HepG2 (cell line): ENCODE data around the gene SLC17A5. TPM values are rescaled to one million over a fixed set of nuclear protein-coding genes. Genes with fewer than 3 reads are reported as not detected.

Experiments used
- HBP1 ChIP-seq: IDR thresholded peaks from 2 replicates; pipeline ENCODE4 v1.6.1; 2016; ENCODE audit warnings: low read depth, control low read depth
- HMGXB3 ChIP-seq: sonication (generic); formaldehyde crosslinking; IDR thresholded peaks from 2 replicates; pipeline ENCODE4 v1.4.0; 2020; ENCODE audit warnings: missing genetic modification reagents, borderline replicate concordance
- IRX3 ChIP-seq: sonication (generic); formaldehyde crosslinking; IDR thresholded peaks from 2 replicates; pipeline ENCODE4 v1.8.1; 2023; ENCODE audit warnings: mild to moderate bottlenecking, low read depth, missing genetic modification reagents, borderline replicate concordance
- MED1 ChIP-seq: sonication (generic); formaldehyde crosslinking; IDR thresholded peaks from 2 replicates; pipeline ENCODE4 v1.4.0; 2020; ENCODE audit warnings: missing genetic modification reagents
- MIER2 ChIP-seq: IDR thresholded peaks from 2 replicates; pipeline ENCODE4 v1.6.1; 2016; ENCODE audit warnings: missing biosample characterization, missing genetic modification reagents
- POGK ChIP-seq: sonication (generic); formaldehyde crosslinking; conservative IDR thresholded peaks from 2 replicates; pipeline ENCODE4 v1.8.0; 2022; ENCODE audit warnings: mild to moderate bottlenecking, moderate library complexity, missing genetic modification reagents
- REXO4 ChIP-seq: sonication (generic); formaldehyde crosslinking; IDR thresholded peaks from 2 replicates; pipeline ENCODE4 v1.8.0; 2022; ENCODE audit warnings: missing genetic modification reagents, mild to moderate bottlenecking, borderline replicate concordance
- SMARCE1 ChIP-seq: fragments of 450-650 bp; IDR thresholded peaks from 2 replicates; pipeline ENCODE4 v1.6.1; 2017; ENCODE audit warnings: borderline replicate concordance
- TFDP1 ChIP-seq: IDR thresholded peaks from 2 replicates; pipeline ENCODE4 v1.6.1; 2016; ENCODE audit warnings: missing compliant biosample characterization, missing genetic modification reagents, borderline replicate concordance
- TRIM22 ChIP-seq: fragments of 450-650 bp; IDR thresholded peaks from 2 replicates; pipeline ENCODE4 v1.6.1; 2017
- ZFYVE20 ChIP-seq: sonication (generic); formaldehyde crosslinking; IDR thresholded peaks from 2 replicates; pipeline ENCODE4 v1.8.0; 2023; ENCODE audit warnings: low read depth, mild to moderate bottlenecking, moderate library complexity, missing genetic modification reagents, borderline replicate concordance
- ZNF331 ChIP-seq: sonication (generic); formaldehyde crosslinking; IDR thresholded peaks from 2 replicates; pipeline ENCODE4 v1.4.0; 2020; ENCODE audit warnings: missing genetic modification reagents
- ZNF441 ChIP-seq: sonication (generic); formaldehyde crosslinking; IDR thresholded peaks from 2 replicates; pipeline ENCODE4 v1.7.0; 2021; ENCODE audit warnings: missing genetic modification reagents, borderline replicate concordance
- ZNF724P ChIP-seq: sonication (generic); formaldehyde crosslinking; IDR thresholded peaks from 2 replicates; pipeline ENCODE4 v1.8.0; 2022; ENCODE audit warnings: missing genetic modification reagents, borderline replicate concordance
- ZNF75D ChIP-seq: sonication (generic); formaldehyde crosslinking; IDR thresholded peaks from 2 replicates; pipeline ENCODE4 v1.8.1; 2023; ENCODE audit warnings: missing genetic modification reagents, mild to moderate bottlenecking, borderline replicate concordance
- ZNF768 ChIP-seq: sonication (generic); formaldehyde crosslinking; IDR thresholded peaks from 2 replicates; pipeline ENCODE4 v1.4.0; 2020; ENCODE audit warnings: missing genetic modification reagents
- ZNF788 ChIP-seq: sonication (generic); formaldehyde crosslinking; IDR thresholded peaks from 2 replicates; pipeline ENCODE4 v1.5.0; 2020; ENCODE audit warnings: mild to moderate bottlenecking, missing genetic modification reagents, borderline replicate concordance
- polyA plus RNA-seq, 8 experiments: library from polyadenylated mRNA; depleted of rRNA in 3 of 8; stranded (reverse) in 7 of 8; unstranded in 1 of 8; fragments of >200 nt; fragmentation: Illumina TruSeq in 4 of 8; extraction: Trizol in 4 of 8; gene quantifications; 2 replicates each; pipeline versions ENCODE4 v1.2.1 to v1.2.3, GENCODE V29; 2011 to 2016; ENCODE audit warnings: low read depth in 4 of 8, missing spikeins in 1 of 8, mixed read lengths in 1 of 8; ENCODE audit not compliant: insufficient read depth in 1 of 8
- total RNA-seq, 5 experiments: library from RNA; depleted of rRNA; stranded (reverse); fragments of >200 nt; fragmentation: Illumina TruSeq; extraction: Trizol; gene quantifications; 2 replicates each; pipeline ENCODE4 v1.2.3, GENCODE V29; 2016; ENCODE audit warnings: low read depth in 1 of 5

SLC17A5 gene
- total and polyA plus RNA-seq, 2 of the 13 experiments (the other 11 are each of a cell fraction or from before 2014, with no cell fraction given) = 18.3 to 20.5 TPM

- TF ChIP-seq TFDP1 (CRISPR knock-in tag) (peak; percentile 77; the same call in 1 of the 2 replicates), ZNF768 (peak; percentile 34; the same call in 1 of the 2 replicates), ZNF724P (CRISPR knock-in tag) (peak; percentile 68), MIER2 (CRISPR knock-in tag) (no peak), MED1 (CRISPR knock-in tag) (peak; percentile 44; the same call in 1 of the 2 replicates), REXO4 (CRISPR knock-in tag) (no peak), ZNF788 (peak; percentile 79), ZNF441 (CRISPR knock-in tag) (peak; percentile 98), ZNF75D (CRISPR knock-in tag) (no peak), SMARCE1 (no peak), TRIM22 (no peak), IRX3 (CRISPR knock-in tag) (peak; percentile 51; the same call in 1 of the 2 replicates), ZFYVE20 (CRISPR knock-in tag) (no peak), HMGXB3 (CRISPR knock-in tag) (peak; percentile 34; the same call in 1 of the 2 replicates), ZNF331 (CRISPR knock-in tag) (peak; percentile 45; the same call in 1 of the 2 replicates), HBP1 (CRISPR knock-in tag) (no peak), POGK (CRISPR knock-in tag) (peak; percentile 56)
Measured at GRCh38 chr6:73653571-73654424, at the start of gene SLC17A5 (continued).
